ENCODE results near the gene SERP2. TPM values are rescaled to one million over a fixed set of nuclear protein-coding genes. Genes with fewer than 3 reads are reported as not detected.
A peak's percentile ranks its signal among the peaks of the same experiment; 100 is the strongest.

Gene SERP2
- total RNA-seq, 1 experiment from 2014 or later, result not detected

DNA sequence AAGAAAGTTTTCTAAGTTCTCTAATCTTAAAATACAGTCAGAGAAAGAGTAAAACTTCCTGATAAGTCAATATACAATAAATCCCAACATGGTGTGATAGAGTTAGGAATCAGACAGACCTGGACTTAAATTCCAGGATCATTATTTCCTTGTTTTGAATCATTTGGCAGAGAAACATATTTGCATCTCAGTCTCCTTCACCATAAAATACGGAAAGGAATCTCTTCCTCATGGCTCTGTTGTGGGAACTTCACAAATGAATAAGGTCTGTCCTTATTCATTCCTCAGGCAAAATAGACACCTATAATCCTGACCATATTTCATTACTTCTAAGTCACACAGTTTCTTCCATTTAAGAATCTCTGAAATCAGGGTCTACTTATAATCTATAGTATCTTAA is 19.3 kb upstream of the SERP2 start:
- in situ Hi-C loops (cut with HindIII; ENCODE audit: low sequenced_read_pairs), result no loop called here
- DNase-seq (ENCODE audit: low spot score), result no peak

DNA sequence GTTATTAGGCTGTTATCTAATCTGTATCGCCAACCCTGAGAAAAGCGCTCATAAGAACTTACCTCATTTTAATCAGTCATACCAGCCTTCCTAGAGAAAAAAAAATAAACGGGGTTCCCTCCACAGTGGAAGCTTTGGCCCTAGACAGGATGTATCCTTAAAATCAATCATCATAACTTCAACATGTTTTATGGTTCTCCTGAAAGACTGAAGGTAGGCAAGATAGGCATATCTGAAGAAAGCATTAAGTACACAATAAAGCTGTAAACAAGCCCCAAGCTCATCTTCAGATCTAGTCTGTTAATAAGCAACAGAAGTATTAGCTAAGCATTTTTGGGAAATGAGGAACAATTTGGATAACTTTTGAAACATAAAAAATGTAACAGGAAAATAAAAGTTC is 18.7 kb upstream of the SERP2 start:
- no peak for DNase-seq (ENCODE audit: low spot score)
- in situ Hi-C loops (cut with HindIII; ENCODE audit: low sequenced_read_pairs), result no loop called here

DNA sequence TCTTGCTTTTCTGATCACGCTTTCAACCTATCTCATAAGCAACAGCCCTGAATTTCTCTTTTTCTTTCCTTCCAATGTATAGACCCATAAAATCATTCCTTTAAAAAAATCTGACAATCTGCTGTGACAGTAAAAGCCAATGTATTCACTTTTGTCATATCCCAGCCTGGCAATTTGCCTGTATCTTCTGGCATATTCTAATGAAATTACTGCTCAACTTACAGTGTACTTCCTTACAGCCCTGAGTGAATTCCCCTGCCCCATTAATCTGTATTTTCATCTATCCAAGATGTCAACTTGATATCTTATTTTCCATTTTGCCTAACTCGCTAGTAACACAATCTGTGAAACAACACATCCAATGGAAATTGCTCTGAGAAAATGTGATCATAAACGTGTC is 18.0 kb upstream of the SERP2 start:
- DNase-seq (ENCODE audit: low spot score), result no peak
- in situ Hi-C loops (cut with HindIII; ENCODE audit: low sequenced_read_pairs), result no loop called here

DNA sequence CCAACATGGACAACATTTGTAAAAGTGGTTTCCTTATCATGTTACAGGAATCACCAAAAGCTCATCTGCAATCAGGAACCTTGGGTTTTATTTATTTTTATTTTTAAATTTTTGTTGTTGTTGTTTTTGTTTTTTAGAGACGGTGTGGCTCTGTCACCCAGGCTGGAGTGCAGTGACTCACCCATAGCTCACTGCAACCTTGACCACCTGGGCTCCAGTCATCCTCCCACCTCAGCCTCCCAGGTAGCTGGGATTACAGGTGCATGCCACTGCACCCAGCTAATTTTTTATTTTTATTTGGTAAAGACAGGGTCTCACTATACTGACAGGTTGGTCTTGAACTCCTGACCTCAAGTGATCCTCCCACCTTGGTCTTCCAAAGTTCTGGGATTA is 13.6 kb upstream of the SERP2 start:
- in situ Hi-C loops (cut with HindIII; ENCODE audit: low sequenced_read_pairs), result no loop called here
- no peak for DNase-seq (ENCODE audit: low spot score)

DNA sequence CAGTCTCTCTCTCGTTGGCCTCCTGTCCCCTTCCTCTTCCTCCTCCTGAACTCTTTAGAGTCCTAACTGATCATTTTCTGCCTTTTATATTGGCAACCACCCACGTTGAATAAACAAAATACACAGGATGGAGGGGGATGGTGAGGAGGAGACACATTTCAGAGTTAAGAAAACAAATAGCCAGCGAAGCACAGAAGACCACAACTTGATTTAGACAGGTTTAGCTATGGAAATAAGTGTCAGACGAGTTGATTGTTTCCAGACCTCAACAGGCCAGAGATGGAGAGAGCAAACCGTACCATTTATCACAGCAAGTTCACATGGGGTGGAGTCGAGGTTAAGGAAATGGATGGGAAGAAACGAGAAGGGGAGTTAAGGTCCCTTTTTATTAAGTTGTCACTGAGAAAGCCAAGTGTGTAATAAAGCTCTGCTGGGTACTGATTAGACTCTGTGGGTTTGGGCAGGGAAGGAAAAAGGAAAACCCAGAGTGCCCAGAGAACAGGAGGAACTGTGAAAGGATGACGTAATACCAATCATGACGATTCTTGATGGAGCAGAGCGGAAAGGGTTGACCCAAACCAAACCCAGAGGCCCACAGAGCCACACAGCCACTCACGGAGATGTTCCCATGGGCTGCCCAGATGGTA is 11.1 kb upstream of the SERP2 start:
- no peak for DNase-seq (ENCODE audit: low spot score)
- in situ Hi-C loops (cut with HindIII; ENCODE audit: low sequenced_read_pairs), result no loop called here

DNA sequence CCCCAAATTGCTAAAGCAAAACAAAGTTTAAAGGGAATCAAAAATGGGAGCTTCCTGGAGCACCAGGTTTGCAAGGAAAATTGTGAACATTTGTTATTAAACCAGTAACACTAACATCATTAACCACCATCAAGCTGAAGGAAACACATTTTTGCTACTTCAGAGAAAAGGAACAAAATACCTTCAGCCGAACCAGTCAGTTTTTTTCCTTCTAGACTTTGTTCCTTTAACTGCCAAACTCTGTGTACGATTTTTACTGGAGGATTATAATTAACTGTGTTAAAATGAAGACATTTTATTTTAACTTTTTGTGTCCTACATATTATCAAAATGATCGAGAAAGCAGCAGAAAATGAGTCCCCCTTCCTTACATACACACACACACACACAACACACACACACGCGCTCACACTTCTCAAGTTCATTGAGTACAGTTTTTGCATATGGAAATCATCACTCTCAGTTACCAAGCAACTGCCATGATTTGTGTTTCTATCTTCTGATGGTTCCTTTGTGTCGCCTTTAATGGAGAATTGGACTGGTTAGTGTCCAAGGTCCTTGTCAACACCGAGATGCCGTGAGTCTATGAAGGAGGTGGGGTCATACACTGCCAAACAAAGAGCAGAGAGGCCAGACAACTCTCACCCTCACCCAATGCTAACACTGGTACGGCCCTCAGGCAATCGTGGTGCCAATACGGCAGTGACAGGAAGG is 9.8 kb upstream of the SERP2 start:
- DNase-seq (ENCODE audit: low spot score), result no peak
- in situ Hi-C loops (cut with HindIII; ENCODE audit: low sequenced_read_pairs), result no loop called here

DNA sequence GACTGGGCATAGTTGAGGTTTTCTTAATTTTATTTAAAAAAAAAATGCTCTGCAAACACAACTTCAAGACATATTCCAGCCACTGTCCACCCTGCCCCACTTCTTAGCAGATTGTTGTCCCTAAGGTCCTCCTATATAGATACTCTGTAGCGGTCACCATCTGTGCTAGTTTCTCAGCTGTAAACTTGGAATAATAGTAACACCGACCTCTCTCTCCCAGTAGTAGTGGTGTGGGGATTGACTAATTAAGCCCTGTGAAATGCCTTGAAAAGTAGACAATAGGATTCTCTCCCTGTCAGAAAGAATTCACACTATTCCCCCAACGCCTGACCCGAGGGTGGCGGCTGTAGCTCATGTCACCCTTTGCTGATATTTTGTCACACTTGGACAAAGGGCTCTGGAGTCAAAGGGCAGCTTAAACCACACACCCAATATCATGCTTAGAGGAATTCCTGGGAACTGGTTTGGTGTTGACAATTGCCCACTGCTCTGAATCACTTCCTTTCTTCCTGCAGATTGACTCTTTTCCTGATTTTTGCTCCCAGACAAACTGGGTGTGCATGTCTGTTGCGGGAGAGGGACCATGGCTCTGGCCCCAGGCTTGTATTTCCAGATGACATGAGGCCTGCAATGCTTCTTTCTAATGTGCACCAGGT is 9.2 kb upstream of the SERP2 start:
- DNase-seq (ENCODE audit: low spot score), result no peak

DNA sequence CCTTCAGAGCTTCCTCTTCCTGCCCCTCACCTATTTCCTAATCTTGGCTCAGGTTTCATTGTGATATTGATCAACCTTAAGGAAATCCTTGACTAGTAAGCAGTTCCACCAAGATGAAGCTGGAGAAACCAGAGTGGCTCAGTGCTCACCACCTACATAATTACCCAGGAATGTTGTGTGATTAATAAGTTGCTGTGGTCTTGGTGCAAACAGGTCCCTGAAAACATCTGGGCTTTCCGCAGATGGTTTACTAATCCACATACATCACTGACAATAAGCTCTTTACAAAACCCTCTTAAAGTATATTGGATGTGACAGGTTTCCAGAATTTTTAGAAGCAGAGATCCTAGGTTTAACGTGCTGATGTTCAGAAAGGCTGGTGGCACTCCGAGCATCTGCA is 8.6 kb upstream of the SERP2 start:
- in situ Hi-C loops (cut with HindIII; ENCODE audit: low sequenced_read_pairs), result no loop called here
- no peak for DNase-seq (ENCODE audit: low spot score)

More for the DNA sequence above, 9.2 kb upstream of the SERP2 start:
- in situ Hi-C loops (cut with HindIII; ENCODE audit: low sequenced_read_pairs), result no loop called here

DNA sequence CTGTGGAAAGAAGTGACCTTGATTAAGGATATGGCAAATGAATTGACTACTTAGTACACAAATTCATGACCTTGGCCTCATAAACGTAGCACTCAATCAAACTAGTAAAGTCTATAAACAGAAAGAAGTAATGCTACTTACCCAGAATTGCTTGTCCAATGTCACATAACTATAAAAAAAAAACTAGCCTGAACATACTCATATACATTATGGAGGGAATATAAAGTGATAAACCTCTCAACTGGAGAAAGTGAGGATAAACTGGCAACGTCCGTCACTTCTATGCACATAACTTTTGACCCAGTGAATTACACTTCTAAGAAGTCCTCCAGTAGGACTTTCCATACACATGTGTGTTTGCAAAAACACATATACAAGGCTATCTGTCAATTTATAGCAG is 7.7 kb upstream of the SERP2 start:
- in situ Hi-C loops (cut with HindIII; ENCODE audit: low sequenced_read_pairs), result no loop called here
- no peak for DNase-seq (ENCODE audit: low spot score)

DNA sequence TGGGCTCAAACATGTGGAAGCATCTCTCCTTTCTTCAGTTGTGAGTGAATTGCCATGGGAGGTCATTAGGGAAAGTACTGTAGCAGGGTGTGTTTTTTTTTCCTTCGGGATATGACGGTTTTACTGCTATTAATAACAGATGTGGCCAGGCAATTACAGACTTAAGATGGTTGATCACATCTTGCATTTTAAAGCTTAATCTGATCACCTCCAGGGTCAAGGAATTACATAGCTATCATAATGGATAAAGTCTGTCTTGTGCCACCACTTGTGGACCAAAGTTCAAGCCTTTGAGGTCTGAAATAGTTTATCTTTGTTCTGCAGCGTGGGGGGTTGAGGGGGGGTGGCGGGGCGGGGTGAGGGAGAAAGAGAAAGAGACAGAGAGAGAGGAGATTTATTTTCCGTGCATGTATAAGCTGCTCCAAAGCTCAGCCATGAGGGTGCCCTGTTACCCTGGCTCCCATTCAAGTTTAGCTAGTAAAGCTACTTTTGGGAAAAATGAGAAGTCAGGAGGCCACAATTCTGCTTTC is 5.5 kb upstream of the SERP2 start:
- in situ Hi-C loops (cut with HindIII; ENCODE audit: low sequenced_read_pairs), result no loop called here
- DNase-seq (ENCODE audit: low spot score), result no peak

DNA sequence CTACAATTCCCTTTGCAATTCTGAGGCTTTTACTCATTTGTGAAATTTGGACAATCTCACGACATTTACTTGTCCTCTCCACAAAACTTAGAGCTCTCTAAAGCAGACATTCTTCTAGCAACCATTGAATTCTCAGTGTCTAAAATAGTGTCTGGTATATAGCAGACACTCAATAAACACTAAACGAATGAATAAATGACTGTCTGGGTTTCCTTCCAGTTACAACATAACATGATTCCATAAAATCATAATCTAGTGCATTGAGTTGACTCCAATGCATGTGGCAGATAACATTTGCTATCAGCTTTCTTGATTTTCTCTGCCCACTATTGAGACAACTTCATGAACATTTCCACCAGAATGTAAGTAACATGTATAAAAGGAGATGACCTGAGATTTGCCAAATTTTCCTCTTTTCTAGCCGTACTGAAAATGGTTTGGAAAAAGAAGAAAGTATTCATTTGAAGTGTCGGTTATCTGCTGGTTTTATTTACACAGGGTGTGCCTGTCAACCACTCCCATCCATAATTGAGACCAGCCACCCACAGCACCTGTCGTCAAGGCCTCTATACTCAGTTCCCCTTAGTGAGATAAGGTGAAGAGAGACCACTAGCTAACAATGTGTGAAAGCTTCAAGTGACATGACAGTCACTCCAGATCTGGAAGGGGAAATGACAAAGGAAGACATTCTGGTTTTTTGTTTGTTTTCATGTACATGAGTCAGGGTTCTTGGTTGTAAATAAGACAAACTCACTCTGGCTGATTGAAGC is 4.8 kb upstream of the SERP2 start:
- no peak for DNase-seq (ENCODE audit: low spot score)
- in situ Hi-C loops (cut with HindIII; ENCODE audit: low sequenced_read_pairs), result no loop called here

DNA sequence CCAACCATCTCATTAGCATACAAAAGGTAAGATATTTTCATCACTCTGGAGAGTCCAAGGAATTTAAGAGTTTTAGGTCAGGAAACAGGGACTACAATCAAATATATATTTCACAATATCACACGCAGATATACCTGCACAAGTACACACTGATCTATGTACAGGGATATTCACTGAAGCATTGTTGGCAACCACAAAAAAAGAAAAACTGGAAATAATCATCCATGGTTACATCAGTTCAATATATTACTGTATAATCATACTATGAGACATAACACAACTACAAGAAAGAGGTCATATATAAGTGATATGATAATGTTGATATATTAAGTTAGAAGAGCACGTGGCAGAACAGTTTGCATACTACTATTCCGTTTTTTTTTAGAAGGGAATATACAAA is 2.2 kb upstream of the SERP2 start:
- no peak for DNase-seq (ENCODE audit: low spot score)
- in situ Hi-C loops (cut with HindIII; ENCODE audit: low sequenced_read_pairs), result no loop called here

DNA sequence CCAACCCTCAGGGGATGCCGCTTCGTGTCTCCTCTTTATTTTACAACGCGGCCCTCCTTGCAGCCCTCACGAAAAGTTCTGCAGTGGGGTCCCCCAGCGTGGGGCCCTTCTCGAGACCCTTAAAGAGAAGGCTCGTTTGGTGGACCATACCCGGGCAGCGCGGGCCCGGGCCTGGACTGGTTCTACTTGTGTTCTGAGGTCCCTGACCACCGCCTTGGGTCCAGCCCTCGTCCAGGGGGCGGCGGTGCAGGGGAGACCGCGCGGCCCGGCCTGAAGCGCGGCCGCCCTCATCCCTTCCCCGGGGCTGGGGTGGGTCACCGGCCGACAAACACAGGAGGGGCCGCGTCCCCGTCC is 400 bp upstream of the SERP2 start:
- peak; percentile 26 for DNase-seq (ENCODE audit: low spot score)
- in situ Hi-C loops (cut with HindIII; ENCODE audit: low sequenced_read_pairs), result no loop called here

DNA sequence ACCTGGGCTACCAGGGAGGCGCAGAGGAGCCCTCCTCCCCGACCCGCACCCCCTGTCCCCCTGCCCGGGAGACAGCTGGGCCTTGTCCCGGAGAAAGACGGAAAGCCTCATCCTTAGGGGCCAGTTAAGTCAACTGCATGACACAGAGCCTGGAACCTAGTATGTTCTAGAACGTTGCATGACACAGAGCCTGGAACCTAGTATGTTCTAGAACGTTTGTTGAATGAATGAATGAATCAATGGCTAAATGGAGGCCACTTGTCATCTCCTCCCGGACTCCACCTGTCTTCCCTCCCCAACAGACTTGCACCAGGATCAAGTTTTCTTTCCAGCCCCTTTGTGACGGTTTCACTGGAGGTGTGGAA is 706 bp downstream of the SERP2 start:
- DNase-seq (ENCODE audit: low spot score), result no peak
- in situ Hi-C loops (cut with HindIII; ENCODE audit: low sequenced_read_pairs), result no loop called here

DNA sequence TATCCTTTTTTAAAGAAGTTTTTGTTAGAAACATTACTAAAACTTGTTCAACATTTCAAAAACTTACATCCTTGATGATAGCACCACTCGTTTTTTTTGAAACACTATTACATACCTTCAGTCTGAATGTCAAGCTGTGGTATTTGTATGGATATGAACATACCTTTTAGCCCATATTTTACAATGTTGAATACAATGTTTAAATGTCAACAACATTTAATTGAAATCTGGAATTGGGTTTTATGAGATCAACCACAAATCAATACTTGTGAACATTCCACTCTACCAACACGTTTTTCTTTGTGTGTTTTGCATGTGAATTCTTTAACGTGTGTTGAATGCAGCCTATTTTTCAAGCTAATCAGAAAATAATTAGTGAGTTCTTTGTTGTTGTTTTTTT is 4.7 kb downstream of the SERP2 start:
- in situ Hi-C loops (cut with HindIII; ENCODE audit: low sequenced_read_pairs), result no loop called here

DNA sequence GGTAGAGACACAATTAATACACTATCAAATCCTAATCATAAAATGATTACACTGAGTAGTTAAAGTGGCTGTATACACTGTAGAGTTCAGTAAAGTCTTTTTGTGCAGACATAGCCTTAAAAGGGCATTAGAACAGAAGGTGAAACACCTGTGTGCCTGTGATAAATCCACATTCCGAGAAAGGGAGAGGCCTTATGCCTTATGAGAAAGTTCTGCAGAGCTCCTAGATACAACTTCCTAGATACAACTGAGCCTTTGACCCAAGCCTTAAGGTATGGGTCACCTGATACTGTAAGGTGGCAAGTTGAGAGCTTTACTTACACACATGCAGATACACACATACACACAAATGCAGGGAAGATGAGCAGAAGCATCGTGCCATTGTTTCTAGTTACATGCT is 6.3 kb downstream of the SERP2 start:
- in situ Hi-C loops (cut with HindIII; ENCODE audit: low sequenced_read_pairs), result no loop called here
- DNase-seq (ENCODE audit: low spot score), result no peak

More for the DNA sequence above, 4.7 kb downstream of the SERP2 start:
- DNase-seq (ENCODE audit: low spot score), result no peak

DNA sequence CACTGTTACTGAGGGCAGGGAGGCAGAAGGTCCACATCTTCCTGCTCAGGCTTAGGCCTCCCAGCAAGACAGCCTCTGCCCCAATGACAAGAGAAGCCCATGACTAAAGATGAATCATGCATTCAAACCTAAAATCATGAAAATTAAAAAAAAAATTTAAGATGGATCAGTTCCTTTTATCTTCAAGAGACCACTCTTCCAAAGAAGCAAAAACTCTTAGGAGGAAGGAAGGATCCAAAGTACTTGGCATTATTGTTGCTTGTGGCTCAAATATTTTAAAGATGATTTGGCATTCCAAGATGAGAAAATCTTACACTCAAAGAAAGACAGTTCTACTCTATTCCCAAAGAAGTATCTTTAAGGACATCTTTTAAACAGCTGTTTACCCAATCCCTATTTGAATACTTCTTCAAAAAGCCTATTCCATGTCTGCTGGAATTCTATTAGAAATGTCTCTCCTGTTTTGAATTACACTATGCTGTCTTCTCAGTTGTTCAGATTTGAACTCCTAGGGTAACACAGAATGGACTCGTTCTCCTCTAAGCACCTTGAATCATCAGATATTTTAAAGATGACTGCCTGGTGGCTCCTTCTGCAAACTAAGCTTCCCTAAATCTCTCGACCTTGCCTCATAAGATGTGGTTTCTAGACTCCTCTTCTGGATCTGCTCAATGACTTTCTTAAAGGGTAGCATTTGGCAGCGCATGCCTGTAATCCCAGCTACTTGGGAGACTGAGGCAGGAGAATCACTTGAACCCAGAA is 7.0 kb downstream of the SERP2 start:
- in situ Hi-C loops (cut with HindIII; ENCODE audit: low sequenced_read_pairs), result no loop called here
- no peak for DNase-seq (ENCODE audit: low spot score)

DNA sequence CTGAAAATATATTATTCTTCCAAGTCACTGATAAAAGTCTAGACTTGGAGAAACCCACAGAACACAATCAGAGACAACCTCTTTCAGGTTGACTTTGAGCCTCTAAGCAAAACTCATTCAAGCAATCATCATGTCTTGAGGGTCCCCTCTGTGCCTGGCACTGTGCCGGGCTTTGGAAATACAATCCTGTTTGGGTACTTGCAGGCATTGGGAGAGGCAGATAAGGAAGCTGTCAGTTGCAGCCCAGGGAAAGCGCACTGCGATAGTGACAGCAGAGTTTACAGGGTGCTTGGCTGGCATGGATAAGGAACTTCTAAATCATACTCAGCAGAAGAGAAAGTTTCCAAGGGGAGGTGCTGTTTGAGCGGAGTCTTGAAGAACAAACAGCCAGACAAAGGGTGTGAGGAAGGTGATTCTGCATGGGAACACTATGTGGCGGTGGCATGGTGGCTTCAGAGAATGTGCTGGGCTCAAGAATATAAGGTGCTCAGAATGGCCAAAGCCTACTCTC is 9.1 kb downstream of the SERP2 start:
- in situ Hi-C loops (cut with HindIII; ENCODE audit: low sequenced_read_pairs), result no loop called here
- DNase-seq (ENCODE audit: low spot score), result no peak

DNA sequence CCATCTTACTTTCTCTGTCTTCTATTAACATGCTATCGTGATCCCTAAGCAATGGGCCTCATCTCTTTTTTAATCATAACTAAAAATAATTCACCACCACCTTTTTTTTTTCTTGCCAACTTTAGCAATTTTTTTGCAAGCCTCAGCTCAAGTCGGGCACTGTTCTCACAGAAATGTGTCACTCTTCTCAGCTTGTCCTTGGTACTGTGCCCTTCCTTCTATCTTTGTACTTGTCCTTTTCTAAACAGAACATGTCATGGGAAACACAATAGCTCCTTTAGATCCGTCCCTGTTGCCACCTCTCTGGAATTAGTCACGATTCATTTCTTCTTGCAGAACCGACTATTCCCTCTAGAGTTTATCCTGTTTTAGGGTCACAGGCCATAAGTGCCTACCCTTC is 10.3 kb downstream of the SERP2 start:
- in situ Hi-C loops (cut with HindIII; ENCODE audit: low sequenced_read_pairs), result no loop called here
- DNase-seq (ENCODE audit: low spot score), result no peak

Data from G401 (cell line).